Hepatocyte (in vitro differentiated cells): ENCODE measurements around the gene SEMA4G.

Experiments
- CTCF ChIP-seq: fragments of 200-600 bp; sonication (generic); IDR thresholded peaks from 2 replicates; pipeline ENCODE4 v1.5.1; 2016; ENCODE audit warnings: antibody characterized with exemption, mild to moderate bottlenecking; ENCODE audit not compliant: poor library complexity
- EZH2 ChIP-seq: fragments of 200-600 bp; sonication (generic); IDR thresholded peaks from 2 replicates; pipeline ENCODE4 v1.6.1; 2016; ENCODE audit warnings: antibody characterized with exemption, mild to moderate bottlenecking, borderline replicate concordance

DNA sequence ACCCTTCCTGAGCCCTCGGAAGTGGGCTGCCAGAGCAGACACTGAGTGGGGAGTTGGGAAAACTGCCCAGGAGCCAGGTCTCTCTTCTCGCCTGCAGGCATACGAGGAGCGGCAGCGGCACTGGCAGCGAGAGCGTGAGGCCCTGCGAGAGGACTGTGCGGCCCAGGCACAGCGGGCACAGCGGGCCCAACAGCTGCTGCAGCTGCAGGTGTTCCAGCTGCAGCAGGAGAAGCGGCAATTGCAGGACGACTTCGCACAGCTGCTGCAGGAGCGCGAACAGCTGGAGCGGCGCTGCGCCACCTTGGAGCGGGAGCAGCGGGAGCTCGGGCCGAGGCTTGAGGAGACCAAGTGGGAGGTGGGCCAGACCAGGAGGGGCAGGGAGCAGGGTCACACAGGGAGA is 36.1 kb downstream of the SEMA4G start:
- TF ChIP-seq CTCF, result no peak
- TF ChIP-seq EZH2, result no peak
